ENCODE data around the gene WASHC3.

DNA sequence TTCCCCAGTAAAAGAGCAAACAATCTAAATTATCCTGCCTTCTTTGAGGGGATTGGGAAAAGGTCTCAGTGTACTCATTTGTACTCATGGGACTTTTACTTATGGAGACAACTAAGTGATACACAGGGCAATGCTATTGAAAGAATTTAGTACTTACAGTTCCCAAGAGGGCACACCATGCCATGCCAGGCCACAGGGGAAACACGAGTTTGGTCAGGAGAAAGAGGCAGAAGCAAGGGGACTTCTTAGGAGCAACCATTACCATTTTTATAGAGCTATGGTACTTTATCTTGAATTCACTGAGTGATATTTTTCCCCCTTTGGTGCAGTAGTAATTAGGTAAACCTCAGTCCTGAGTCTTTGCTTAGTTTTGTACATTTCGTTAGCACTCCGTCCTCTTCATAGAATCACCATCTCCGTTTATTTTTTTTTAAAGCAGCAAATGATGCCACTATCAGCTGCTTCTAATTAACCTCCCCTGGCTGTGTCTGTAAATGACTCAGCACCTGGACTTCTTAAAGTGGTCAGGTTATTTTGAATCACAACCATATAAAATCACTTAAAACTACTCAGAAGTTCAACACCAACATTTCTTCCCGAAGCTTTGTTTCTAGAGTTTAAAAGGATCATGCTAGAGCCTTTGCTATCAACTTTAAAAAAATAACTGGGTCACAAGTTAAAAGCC, 5.9 kb upstream of the WASHC3 start:
- TF ChIP-seq, protein P1, sequence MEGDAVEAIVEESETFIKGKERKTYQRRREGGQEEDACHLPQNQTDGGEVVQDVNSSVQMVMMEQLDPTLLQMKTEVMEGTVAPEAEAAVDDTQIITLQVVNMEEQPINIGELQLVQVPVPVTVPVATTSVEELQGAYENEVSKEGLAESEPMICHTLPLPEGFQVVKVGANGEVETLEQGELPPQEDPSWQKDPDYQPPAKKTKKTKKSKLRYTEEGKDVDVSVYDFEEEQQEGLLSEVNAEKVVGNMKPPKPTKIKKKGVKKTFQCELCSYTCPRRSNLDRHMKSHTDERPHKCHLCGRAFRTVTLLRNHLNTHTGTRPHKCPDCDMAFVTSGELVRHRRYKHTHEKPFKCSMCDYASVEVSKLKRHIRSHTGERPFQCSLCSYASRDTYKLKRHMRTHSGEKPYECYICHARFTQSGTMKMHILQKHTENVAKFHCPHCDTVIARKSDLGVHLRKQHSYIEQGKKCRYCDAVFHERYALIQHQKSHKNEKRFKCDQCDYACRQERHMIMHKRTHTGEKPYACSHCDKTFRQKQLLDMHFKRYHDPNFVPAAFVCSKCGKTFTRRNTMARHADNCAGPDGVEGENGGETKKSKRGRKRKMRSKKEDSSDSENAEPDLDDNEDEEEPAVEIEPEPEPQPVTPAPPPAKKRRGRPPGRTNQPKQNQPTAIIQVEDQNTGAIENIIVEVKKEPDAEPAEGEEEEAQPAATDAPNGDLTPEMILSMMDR (IDR thresholded peaks at IDR 0.05), result no peak
- TF ChIP-seq POLR2A (IDR thresholded peaks at IDR 0.05), result no peak
